HCT116 (cell line): ENCODE results near the gene UBE2J2. TPM values are rescaled to one million over a fixed set of nuclear protein-coding genes. Genes with fewer than 3 reads are reported as not detected.
"Not testable (repeated sequence)": the region's sequence is repeated elsewhere in the genome, so short reads cannot be mapped to it uniquely, and the experiment has no call there.

Source experiments
- ATAC-seq: fragments of 200-7000 bp; cut with Tn5 transposase; 2 replicates; pipeline ENCODE4 v1.9.1; 2020; ENCODE audit warnings: mild to moderate bottlenecking, moderate library complexity
- BruUV-seq: library from RNA; stranded (reverse); fragments of 400-500 nt; replicated peaks from 2 replicates; lab custom pipeline; 2021; lab: Mats Ljungman, UMichigan
- CTCF ChIA-PET: fragments of 300-600 bp; sonication (Branson Sonifier 250); formaldehyde crosslinking; loops from one replicate; lab custom pipeline; 2021; ENCODE audit warnings: antibody characterized with exemption; lab: Charles Lee
- POLR2A ChIA-PET: fragments of 300-600, 350-600 bp; sonication (Branson Sonifier 250); formaldehyde crosslinking; loops from one replicate; lab custom pipeline; 2021; ENCODE audit warnings: antibody characterized with exemption; lab: Charles Lee
- RAD21 ChIA-PET, 2 experiments: fragments of 300-600 bp; sonication (Branson Sonifier 250); formaldehyde crosslinking; loops; one replicate each; lab custom pipeline; 2023; ENCODE audit warnings: low total read pairs in 2 of 2; ENCODE audit not compliant: uncharacterized antibody in 2 of 2, unreplicated experiment in 2 of 2, low non-redundant PET in 1 of 2; lab: Charles Lee
- DNase-seq: peaks from one replicate; pipeline ENCODE4 v3.0.0-alpha.2; 2010; ENCODE audit warnings: low read depth, low spot score
- H2AFZ ChIP-seq: fragments of 200-600 bp; shearing (Covaris generic), sonication (generic); 2 replicates; pipeline ENCODE4 v1.6.1; 2017; ENCODE audit warnings: low read depth, mixed run types, mixed read lengths, antibody characterized with exemption, low read length; ENCODE audit not compliant: poor library complexity, severe bottlenecking
- H3K27ac ChIP-seq: 2 replicates; pipeline ENCODE4 v1.5.1; 2012; ENCODE audit warnings: low read depth, low read length
- H3K27me3 ChIP-seq: fragments of 200-600 bp; sonication (generic); 2 replicates; pipeline ENCODE4 v1.6.1; 2016; ENCODE audit warnings: mixed run types, low read length, mixed read lengths; ENCODE audit not compliant: insufficient read depth
- H3K36me3 ChIP-seq, 2 experiments: fragments of 200-500 bp in 1 of 2; fragments of 200-600 bp in 1 of 2; sonication (Bioruptor generic) in 1 of 2; sonication (generic) in 1 of 2; 2 replicates each; pipeline versions ENCODE4 v1.5.1 to v1.6.1; 2014 to 2016; ENCODE audit warnings: low read length in 2 of 2, inconsistent platforms in 1 of 2, mixed read lengths in 1 of 2, mixed run types in 1 of 2; ENCODE audit not compliant: insufficient read depth in 2 of 2, control insufficient read depth in 1 of 2
- H3K4me1 ChIP-seq, 2 experiments: fragments of 200-600 bp in 1 of 2; sonication (generic) in 1 of 2; 2 replicates each; pipeline versions ENCODE4 v1.5.1 to v1.6.1; 2012 to 2017; ENCODE audit warnings: low read length in 2 of 2, inconsistent platforms in 1 of 2, mild to moderate bottlenecking in 1 of 2, mixed read lengths in 1 of 2, mixed run types in 1 of 2, moderate library complexity in 1 of 2; ENCODE audit not compliant: insufficient read depth in 2 of 2, control insufficient read depth in 1 of 2
- H3K4me2 ChIP-seq: fragments of 200-600 bp; sonication (generic); 2 replicates; pipeline ENCODE4 v1.6.1; 2017; ENCODE audit warnings: mixed run types, low read length, mixed read lengths
- H3K4me3 ChIP-seq, 2 experiments: fragments of 200-600 bp in 1 of 2; sonication (generic) in 1 of 2; replicated peaks in 1 of 2; 2 replicates each; pipeline ENCODE4 v1.5.1; 2011 to 2016; ENCODE audit warnings: low read length in 2 of 2, control low read depth in 1 of 2, low read depth in 1 of 2, mild to moderate bottlenecking in 1 of 2, mixed read lengths in 1 of 2, mixed run types in 1 of 2
- H3K79me2 ChIP-seq: fragments of 200-600 bp; sonication (generic); 2 replicates; pipeline ENCODE4 v1.6.1; 2017; ENCODE audit warnings: mild to moderate bottlenecking, mixed run types, low read length, moderate library complexity, mixed read lengths; ENCODE audit not compliant: insufficient read depth
- H3K9ac ChIP-seq: fragments of 200-600 bp; sonication (generic); 2 replicates; pipeline ENCODE4 v1.6.1; 2016; ENCODE audit warnings: low read length, mixed read lengths
- H3K9me2 ChIP-seq: fragments of 200-600 bp; sonication (generic), shearing (Covaris generic); 2 replicates; pipeline ENCODE4 v1.6.1; 2017; ENCODE audit warnings: mixed run types, mild to moderate bottlenecking, moderate library complexity; ENCODE audit not compliant: insufficient read depth
- H3K9me3 ChIP-seq, 2 experiments: fragments of 200-500 bp in 1 of 2; fragments of 200-600 bp in 1 of 2; sonication (Bioruptor generic) in 1 of 2; sonication (generic) in 1 of 2; 2 replicates each; pipeline ENCODE4 v1.6.1; 2014 to 2017; ENCODE audit warnings: low read length in 2 of 2, mixed read lengths in 2 of 2, inconsistent platforms in 1 of 2, low read depth in 1 of 2, mild to moderate bottlenecking in 1 of 2, mixed run types in 1 of 2, moderate library complexity in 1 of 2; ENCODE audit not compliant: control insufficient read depth in 1 of 2, insufficient read depth in 1 of 2
- H4K20me1 ChIP-seq: fragments of 200-600 bp; sonication (generic), shearing (Covaris generic); 2 replicates; pipeline ENCODE4 v1.6.1; 2017; ENCODE audit warnings: mixed run types, mild to moderate bottlenecking, moderate library complexity; ENCODE audit not compliant: insufficient read depth
- CBX3 ChIP-seq: IDR thresholded peaks from 2 replicates; pipeline ENCODE4 v1.6.1; 2012; ENCODE audit warnings: low read depth
- FOSL1 ChIP-seq: IDR thresholded peaks from 2 replicates; pipeline ENCODE4 v1.6.1; 2012; ENCODE audit warnings: low read depth
- MAX ChIP-seq: IDR thresholded peaks from 2 replicates; pipeline ENCODE4 v1.6.1; 2012
- POLR2A ChIP-seq: IDR thresholded peaks from 2 replicates; pipeline ENCODE4 v1.7.0; 2011; ENCODE audit warnings: borderline replicate concordance; ENCODE audit not compliant: insufficient read depth, insufficient read length; ENCODE audit errors: extremely low read depth
- RAD21 ChIP-seq: IDR thresholded peaks from 2 replicates; pipeline ENCODE4 v1.6.1; 2012; ENCODE audit warnings: low read depth, mild to moderate bottlenecking
- SIN3A ChIP-seq: IDR thresholded peaks from 2 replicates; pipeline ENCODE4 v1.6.1; 2012; ENCODE audit warnings: low read depth
- intact Hi-C: fragments of 100-400 bp; cut with micrococcal nuclease; formaldehyde crosslinking; loops from 2 replicates; pipeline ENCODE4 v1.10.0; 2022
- total RNA-seq: library from RNA; stranded (reverse); gene quantifications from one replicate; pipeline ENCODE4 v1.2.1, GENCODE V29; 2021; ENCODE audit not compliant: unreplicated experiment

UBE2J2 gene
- total RNA-seq, 1 experiment from 2014 or later: 67.7 TPM

GRCh38 chr1:1253314-1253713, 20.3 kb downstream of the UBE2J2 start:
- ATAC-seq (no peak), DNase-seq (no peak)
- Histone ChIP-seq H3K4me2 (no peak overlapping the region), H3K27me3 (no peaks in the 10 kb centered on the region), H3K9ac (no peak overlapping the region), H3K4me1 (peaks cover 4 to 8% of the 10 kb centered on the region in 2 experiments; a peak in 3 of 4 replicates), H3K79me2 (no peaks in the 10 kb centered on the region; the same call in 1 of the 2 replicates), H3K36me3 (peaks cover 11 to 24% of the 10 kb centered on the region in 2 experiments; a peak in 3 of 4 replicates), H3K4me3 (no peak overlapping the region), H4K20me1 (no peaks in the 10 kb centered on the region), H2AFZ (no peak overlapping the region), H3K9me3 (no peaks in the 10 kb centered on the region), H3K9me2 (no peaks in the 10 kb centered on the region), H3K27ac (no peak overlapping the region)
- ChIA-PET CTCF (no interaction called here), RAD21 (no interaction called here), POLR2A (no interaction called here)
- intact Hi-C loops: no loop called here
- TF ChIP-seq MAX: no peak
- no peak for TF ChIP-seq FOSL1
- TF ChIP-seq RAD21: no peak
- BruUV-seq: no TSS peak

- H3K27ac ChIP-seq: peak overlapping the region; percentile 58
- H3K9me2 ChIP-seq: no peaks in the 10 kb centered on the region
- H3K9ac ChIP-seq: no peak overlapping the region
- no peak overlapping the region for H3K4me2 ChIP-seq
- intact Hi-C loops: loop anchor here (2.0 kb wide), 1 partner anchor 128 kb away; no protein-coding TSS in a partner anchor
- BruUV-seq: no TSS peak
- ChIA-PET RAD21 (interaction anchor here (0.8 to 1.6 kb wide), 2 partner anchors 129 kb away, joined by 3 to 6 read pairs; no protein-coding TSS in a partner anchor), CTCF (interaction anchor here (2.4 kb wide), 1 partner anchor 129 kb away, joined by 16 read pairs; no protein-coding TSS in a partner anchor), POLR2A (no interaction called here)
- DNase-seq (no peak), ATAC-seq (no peak; the same call in 1 of the 2 replicates)
- no peaks in the 10 kb centered on the region for H3K9me3 ChIP-seq
- no peaks in the 10 kb centered on the region for H3K79me2 ChIP-seq
- H3K36me3 ChIP-seq: peaks cover 3 to 17% of the 10 kb centered on the region in 2 experiments; a peak in 3 of 4 replicates
- no peak overlapping the region for H2AFZ ChIP-seq
- H3K27me3 ChIP-seq: no peaks in the 10 kb centered on the region
- TF ChIP-seq POLR2A: no peak
- TF ChIP-seq CBX3: no peak
- TF ChIP-seq SIN3A: no peak
- no peaks in the 10 kb centered on the region for H4K20me1 ChIP-seq
- no peak overlapping the region for H3K4me3 ChIP-seq
- peaks cover 4 to 8% of the 10 kb centered on the region in 2 experiments; a peak in 3 of 4 replicates for H3K4me1 ChIP-seq
These were observed 22.8 kb downstream of the UBE2J2 start for GRCh38 chr1:1250786-1251284.

GRCh38 chr1:1248009-1248913, 25.4 kb downstream of the UBE2J2 start:
- POLR2A ChIA-PET: interaction anchor here (0.8 kb wide), 1 partner anchor 26 kb away, joined by 3 read pairs; no protein-coding TSS in a partner anchor
- H3K4me2 ChIP-seq, H3K4me3 ChIP-seq, ATAC-seq, H2AFZ ChIP-seq, H3K9me3 ChIP-seq, H3K9ac ChIP-seq, intact Hi-C loops, H3K36me3 ChIP-seq, H3K9me2 ChIP-seq, CTCF ChIA-PET, H3K27me3 ChIP-seq, RAD21 ChIA-PET, BruUV-seq, H4K20me1 ChIP-seq, DNase-seq, H3K79me2 ChIP-seq, H3K27ac ChIP-seq: not testable (repeated sequence)
- peaks cover 4 to 17% of the 10 kb centered on the region in 2 experiments; a peak in 3 of 4 replicates for H3K4me1 ChIP-seq
